HPDE6-E6E7 (cell line): ENCODE measurements around the gene ZNF304.

Experiments
- DNase-seq: peaks from one replicate; pipeline ENCODE4 v3.0.0; 2011; ENCODE audit warnings: missing footprints; ENCODE audit errors: extremely low spot score

Gene ZNF304

DNA sequence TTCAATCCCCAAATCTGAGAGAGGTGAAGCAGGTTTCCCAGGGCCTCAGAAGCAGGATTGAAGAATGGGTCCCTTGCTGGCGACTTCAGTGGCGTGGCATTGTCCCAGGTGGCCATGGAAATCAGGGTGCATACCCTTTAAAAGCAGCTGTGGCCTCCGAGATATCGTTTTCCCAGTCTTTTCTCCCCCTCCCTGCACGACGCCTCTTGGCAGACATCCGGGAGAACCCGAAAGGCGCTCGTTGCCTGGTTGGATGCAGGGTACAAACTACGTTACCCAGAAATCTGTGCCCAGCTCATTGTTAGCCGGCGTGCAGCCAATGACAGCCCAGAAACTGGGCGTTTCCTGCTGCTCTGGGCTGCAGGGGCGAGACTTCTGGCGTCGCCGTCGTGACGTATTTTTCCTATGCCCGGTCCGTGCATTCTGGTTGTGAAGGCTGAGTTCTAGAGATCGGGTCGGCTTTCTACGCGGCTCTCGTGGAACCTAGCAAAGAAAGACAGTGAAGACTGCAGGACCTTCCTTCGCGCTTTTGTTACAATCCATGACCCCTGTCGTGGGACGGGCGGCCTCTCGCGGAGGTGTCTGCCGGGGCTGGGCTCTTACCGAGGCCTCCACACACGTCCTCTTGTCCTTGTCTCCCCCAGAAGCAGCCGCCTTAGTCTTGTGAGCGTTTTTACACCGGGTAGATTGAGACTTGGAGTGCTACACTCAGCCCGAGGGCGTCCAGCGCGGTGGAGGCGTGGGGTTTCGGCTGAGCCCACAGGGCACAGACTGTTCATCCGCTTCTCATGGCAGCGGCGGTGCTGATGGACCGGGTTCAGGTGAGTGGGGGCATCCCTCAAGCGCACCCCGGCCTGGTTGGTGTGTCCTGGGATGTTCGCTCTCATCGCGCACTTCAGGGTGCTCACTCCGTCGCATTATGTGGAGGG lies at the start of gene ZNF304:
ZNF304 (plus strand) TSS at position 395 of the 929 bp plus-strand sequence; CDS start at position 789, 394 bp downstream.
- DNase-seq: peak; percentile 99

DNA sequence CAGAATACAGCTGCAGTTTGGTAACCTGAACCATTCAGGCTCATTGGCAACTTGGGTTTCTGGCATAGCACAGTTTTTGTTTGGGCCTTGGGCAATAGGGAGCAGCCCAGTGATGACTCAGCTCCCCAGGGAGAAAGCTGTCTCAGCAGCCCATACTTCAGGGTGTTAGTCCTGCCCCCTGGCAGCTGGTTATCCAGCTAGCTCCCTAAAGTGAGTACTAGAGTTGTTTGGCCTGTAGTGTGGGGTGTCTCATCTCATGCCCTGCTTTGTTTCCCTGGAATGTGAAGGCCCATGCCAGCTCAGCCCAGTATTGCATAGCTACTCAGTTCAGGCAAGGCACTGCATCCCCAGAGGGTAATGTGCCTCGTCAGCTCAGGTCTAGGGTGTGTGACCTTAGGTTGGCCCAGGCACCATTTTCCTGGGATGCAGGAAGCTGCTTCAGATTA lies 49.0 kb upstream of the ZNF304 start:
- DNase-seq: peak; percentile 98

DNA sequence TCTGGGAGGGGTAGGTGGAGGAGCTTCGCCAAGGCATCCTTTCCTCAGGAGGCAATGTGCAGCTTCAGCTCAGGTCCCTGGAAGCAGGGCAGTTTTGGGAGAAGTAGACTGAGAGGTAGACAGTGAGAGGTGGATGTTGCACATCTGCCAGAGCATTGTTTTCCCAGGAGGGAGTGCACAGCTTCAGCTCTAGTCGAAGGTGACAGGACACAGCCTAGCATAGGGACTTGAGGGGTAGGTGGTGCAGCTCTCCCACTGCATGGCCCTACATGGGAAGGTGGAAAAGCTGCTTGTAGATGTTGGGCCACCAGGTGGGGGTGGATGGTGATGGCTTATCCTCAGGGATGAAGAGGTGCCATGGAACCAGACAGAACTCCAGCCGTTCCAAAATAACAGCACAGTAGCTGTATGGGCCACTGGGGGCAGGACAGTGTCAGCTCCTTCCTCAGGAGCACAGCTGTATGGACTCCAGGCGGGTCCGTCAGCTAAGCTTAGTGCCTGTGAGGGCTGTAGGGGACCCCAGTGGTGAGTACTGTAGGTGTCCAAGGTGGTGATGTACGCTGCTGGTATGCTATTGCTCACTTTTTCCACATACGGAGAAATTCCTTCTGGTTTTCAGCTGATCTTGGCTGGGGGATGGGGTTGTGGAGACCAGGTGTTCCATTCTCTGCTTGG lies 48.2 kb upstream of the ZNF304 start:
- no peak for DNase-seq

DNA sequence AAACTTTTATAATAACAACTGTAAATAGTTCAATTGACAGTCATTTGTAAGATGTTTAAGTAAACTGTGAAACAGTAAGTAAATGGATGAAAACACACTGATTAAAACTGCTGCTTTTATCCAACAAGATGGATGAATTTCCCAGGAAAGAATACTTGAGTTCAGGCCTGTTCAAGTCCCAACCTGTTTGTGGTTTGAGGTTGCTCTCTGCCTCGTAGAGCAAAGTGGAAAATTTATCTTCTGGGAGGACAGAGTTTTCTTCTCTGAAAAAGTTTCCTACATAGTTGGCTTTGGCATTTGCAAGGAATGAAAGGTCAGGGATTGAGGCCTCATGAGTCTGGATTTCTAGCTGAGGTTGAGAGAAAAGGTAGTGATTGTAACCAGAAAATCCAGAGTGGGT lies 46.0 kb upstream of the ZNF304 start:
- DNase-seq: peak; percentile 26

DNA sequence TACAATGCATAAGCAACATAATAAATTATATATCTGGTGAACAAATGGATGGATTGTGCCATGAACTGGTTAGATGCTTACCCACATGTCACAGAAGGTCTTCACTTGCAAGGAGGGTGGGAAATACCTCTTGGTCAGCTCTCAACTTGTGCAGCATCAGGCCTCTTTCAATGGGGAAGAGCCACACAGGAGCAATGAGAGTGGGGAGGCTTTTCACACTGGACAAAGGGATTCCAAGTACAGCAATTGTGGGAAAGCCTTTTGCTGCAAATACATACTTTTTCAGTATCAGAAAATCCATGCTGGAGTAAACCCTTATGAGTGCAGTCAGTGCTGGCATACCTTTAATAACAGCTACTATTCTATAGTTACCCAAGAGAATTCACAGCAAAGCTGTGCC lies 42.6 kb upstream of the ZNF304 start:
- DNase-seq: no peak

DNA sequence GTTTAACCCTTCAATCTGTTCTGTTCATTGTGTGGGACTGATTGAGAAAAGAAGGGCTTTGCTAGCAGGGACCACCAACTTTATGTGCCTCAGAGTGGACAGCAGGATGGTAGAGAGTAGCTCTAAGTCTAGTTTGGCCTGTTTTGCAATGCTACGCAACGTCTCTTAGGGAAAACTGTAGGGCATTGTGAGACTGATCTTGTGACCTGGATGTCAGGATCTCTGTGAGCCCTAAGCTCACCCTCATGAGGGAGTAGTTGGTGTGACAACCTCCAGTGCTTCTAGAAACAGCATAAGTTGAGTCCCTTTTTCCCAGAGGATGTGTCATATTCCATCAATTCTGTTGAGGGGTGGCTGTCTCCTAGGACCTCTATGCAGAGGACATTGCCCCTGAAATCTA lies 40.3 kb upstream of the ZNF304 start:
- no peak for DNase-seq

DNA sequence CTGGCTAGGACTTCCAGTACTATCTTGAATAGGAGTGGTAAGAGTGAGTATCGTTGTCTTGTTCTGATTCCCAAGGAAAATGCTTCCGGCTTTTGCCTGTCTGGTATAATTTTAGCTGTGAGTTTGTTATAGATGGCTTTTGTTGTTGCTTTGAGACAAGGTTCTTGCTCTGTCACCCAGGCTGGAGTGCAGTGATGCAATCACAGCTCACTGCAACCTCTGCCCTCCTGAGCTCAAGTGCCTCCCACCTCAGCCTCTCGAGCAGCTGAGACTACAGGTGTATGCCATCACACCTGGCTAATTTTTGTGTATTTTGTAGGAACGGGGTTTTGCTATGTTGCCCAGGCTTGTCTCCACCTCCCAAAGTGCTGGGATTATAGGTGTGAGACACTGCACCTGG lies 36.9 kb upstream of the ZNF304 start:
- no peak for DNase-seq

DNA sequence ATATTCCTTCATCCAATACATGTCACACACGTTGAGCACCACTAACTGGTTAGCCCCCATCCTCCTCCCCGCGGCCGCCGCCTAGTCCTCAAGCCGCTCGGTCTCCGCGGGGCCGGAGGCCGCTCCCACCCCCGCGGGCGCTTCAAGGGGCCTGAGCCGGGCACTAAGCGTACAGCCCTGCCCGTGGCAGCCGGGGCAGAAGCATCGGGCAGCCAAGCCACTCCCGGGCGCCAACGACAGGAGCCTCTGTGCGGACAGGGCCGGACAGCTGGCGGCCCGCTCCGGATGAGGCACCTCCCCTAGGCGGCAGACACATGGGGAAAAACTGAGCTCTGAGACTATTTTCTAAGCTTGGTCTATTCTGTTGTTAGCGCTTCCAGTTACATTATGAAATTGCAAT lies 33.6 kb upstream of the ZNF304 start:
- no peak for DNase-seq

DNA sequence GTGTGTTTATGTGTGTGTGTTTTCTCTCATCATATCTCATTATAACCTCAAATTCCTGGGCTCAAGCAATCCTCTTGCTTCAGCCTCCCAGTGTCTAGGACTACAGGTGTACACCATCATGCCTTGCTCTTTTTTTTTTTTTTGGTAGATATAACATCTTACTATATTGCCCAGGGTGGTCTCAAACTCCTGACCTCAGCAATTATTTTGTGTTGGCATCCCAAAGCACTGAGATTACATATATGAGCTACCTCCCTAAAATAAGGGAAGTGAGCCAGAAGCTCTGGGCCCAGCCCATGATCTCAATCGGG lies 31.2 kb upstream of the ZNF304 start:
- DNase-seq: no peak

DNA sequence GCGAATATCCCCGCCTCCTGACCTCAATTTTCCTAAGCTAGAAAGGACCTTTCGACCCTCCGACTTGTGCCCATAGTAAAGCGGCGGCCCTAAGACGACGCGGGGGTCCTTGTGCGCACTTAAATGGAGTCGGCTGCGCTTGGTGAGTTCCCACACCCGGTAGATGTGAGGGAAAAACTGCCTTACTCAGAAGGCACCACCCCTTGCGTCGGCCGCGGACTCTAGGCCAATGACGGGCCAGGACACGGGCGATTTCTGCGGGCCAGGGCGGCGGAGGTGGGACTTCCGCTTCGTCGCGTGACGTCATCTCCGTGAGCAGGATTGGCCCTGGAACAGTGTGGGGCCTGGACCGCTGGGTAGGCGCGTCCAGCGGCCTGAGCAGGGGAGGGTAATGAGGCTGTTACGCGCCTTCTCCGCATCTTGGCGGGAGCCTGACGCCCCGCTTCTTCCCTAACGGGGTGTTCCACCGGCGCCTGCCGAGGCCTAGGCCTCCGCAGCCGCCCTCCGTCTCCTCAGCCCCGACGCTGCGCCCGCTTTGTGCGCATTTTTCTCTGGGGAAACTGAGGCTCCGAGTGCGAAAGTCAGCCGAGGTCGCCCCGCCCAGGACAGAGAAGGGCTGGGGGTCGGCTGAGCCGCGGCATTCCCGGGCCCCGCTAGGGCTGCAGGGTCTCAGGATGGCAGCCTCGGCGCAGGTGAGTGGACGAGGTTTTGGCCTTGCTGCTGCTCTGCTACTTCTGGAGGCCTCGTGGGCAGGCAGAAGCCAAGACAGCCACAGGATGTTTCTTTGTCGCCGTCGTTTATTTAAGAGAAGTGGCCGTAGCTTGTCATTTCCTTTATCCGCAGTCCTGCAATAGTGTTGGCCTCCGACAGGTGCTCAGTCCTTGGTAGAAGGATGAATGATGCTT lies 30.6 kb upstream of the ZNF304 start, which contains the start of gene ZNF543:
ZNF543 (plus strand) TSS at position 293 of the 905 bp plus-strand sequence; CDS start at position 675, 382 bp downstream.
- peak; percentile 98 for DNase-seq

DNA sequence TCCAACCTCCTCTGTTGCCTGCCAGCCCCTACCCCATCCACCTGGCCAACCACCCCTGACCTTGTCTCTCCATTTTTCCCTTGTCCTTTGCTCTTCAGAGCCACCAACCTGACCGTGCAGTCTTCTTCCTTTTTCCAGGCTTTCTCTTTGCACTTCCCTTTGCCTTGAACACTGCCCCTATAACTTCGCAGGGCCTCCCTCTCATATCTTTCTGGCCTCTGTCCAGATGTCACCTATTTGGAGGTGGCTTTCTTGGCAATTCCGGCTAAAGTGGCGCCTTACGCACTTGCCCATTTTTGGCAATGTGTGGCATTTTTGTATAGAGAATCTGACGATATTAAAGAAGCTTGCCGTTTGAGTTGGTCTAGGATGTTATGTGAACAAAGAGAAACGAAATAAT lies 30.0 kb upstream of the ZNF304 start:
- no peak for DNase-seq

DNA sequence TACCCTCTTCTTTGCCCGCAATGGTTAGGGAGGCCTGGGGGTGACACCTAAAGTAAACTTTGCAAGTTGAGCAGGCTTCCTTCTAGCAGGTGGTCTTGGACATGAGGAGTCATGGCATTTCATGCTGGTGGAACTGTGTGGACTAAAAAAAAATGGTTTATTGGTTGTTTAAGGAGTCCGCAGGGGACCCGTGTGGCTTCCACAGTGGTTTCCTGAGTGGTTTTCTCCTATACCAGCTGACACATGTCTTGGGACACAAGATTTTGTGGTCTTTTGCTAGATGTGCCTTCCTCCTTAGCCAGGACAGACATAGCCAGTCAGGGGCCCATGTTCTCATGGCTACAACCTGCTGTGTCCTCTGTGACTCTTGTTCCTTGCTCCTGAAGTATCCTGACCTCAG lies 29.3 kb upstream of the ZNF304 start:
- DNase-seq: no peak

DNA sequence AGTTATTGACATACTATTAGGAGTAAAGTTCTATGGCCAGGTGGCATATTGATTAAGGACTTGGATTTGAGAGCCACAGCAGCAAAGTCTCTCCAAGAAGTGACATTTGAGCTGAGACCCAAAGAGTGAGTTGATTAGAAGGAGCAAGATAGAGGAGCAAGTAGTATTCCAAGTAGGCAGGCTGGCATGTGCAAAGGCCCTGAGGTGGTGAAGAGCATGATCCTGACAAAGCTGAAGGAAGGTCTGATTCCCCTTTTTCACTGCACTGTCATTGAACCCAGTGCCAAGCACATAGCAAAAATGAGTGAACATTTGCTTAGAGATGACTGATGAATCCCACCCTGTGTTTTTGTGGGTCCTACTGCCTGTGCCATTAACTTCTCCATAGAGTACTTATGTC lies 26.1 kb upstream of the ZNF304 start:
- DNase-seq: no peak

DNA sequence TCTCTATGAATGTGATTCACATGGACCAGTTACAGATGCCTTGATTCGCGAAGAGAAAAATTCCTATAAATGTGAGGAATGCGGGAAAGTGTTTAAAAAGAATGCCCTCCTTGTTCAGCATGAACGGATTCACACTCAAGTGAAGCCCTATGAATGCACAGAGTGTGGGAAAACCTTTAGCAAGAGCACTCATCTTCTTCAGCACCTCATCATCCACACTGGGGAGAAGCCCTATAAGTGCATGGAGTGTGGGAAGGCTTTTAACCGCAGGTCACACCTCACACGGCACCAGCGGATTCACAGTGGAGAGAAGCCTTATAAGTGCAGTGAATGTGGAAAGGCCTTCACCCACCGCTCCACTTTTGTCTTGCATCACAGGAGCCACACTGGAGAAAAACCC lies 23.1 kb upstream of the ZNF304 start:
- DNase-seq: no peak

DNA sequence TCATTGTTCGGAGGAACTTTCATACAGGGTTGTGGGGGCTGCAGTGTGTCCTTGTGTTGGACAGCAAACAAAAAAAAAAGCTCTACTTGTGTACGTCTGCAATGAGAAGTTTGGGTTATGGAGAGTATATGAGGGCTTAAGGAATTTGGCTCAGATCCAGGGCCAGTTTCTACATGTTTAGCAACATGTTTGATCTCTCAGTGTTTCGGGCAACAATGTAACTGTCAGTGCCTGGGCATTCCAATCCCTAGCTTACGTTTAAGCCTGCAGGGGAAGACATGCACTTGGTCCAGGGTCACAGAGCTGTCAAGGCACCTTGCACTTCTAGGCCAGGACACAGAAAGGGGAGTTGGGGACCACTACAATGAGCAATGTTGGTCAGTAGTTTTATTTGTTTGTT lies 16.9 kb upstream of the ZNF304 start:
- DNase-seq: peak; percentile 69

DNA sequence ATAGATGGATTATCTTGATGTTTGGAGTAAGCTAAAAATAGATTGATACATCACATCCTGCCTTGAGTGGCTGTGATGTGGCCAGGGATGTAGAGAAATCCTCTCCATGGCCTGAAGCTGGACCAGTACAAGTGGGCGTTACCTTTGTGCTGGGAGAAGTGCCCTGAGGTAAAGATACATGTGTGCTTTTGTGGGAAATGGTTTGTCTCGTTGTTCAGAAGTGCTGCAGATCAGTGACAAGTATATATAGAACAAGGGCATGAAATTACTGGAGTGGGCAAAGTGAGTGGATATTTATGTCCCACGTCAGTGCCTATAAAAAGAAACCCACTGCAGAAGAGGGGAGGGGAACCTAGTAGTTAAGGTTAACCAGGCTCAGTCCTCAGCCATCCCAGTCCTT lies 12.2 kb upstream of the ZNF304 start:
- DNase-seq: no peak

DNA sequence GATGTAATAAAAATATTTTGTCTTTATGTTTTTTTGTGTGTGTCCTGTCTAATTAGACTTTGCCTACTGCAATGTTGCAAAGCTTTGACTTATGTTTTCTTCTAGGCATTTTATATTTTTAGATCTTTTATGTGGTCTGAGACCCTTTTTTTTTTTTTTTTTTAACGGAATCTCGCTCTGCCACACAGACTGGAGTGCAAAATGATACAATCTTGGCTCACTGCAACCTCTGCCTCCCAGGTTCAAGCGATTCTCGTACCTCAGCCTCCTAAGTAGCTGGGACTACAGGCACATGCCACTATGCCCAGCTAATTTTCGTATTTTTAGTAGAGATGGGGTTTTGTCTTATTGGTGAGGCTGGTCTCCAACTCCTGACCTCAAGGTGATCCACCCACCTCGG lies 8.5 kb upstream of the ZNF304 start:
- DNase-seq: no peak

DNA sequence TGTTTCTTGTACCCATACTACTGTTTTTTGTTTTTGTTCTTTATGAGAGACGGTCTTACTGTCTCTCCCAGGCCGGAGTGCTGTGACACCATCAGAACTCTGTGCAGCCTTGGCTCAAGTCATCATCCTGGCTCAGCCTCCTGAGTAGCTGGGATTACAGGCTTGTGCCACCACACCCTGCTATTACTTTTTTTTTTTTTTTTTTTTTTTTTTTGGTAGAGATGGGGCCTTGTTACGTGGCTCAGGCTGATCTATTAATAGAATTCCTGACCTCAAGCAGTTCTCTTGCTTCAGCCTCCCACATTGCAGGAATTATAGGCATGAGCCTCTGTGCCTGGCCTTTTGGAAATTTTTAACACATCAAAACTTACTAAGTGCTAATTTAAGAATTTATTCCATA lies 2.9 kb upstream of the ZNF304 start:
- DNase-seq: no peak

DNA sequence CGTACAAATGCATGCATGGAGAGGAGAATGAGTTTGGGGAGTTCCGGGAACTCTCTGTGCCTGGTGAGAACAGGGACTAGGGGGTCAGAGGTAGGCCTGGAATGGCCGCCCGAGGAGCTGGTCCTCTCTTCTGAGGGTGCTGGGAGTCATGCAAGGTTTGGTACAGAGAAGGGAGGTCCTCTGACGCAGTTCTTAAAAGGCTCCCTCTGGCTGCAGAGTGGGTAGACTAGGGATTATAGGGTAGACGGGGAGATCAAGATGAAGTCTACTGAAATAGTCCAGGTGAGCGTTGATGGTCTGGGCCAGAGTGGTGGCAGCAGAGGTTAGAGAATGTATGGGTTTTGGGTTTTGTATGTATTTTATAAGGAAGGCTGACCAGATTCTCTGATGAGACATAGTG lies 796 bp downstream of the ZNF304 start:
- DNase-seq: no peak

DNA sequence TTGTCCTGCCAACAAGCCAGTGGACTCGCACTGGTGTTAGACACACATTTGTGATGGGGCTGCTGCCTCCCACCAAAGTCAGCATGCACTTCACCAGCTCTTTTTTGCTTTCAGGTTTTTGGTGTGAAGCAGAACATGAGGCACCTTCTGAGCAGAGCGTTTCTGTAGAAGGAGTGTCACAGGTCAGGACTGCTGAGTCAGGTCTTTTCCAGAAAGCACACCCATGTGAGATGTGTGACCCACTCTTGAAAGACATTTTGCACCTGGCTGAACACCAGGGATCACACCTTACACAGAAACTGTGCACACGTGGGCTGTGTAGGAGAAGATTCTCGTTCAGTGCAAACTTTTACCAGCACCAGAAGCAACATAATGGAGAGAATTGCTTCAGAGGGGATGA lies 4.8 kb downstream of the ZNF304 start:
- DNase-seq: no peak

DNA sequence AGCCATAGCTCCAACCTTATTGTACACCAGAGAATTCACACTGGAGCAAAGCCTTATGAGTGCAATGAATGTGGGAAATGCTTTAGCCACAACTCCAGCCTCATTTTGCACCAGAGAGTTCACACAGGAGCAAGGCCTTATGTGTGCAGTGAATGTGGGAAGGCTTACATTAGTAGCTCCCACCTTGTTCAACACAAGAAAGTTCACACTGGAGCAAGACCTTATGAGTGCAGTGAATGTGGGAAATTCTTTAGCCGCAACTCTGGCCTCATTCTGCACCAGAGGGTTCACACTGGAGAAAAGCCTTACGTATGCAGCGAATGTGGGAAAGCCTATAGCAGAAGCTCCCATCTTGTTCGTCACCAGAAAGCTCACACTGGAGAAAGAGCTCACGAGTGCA lies 6.3 kb downstream of the ZNF304 start:
- DNase-seq: no peak

DNA sequence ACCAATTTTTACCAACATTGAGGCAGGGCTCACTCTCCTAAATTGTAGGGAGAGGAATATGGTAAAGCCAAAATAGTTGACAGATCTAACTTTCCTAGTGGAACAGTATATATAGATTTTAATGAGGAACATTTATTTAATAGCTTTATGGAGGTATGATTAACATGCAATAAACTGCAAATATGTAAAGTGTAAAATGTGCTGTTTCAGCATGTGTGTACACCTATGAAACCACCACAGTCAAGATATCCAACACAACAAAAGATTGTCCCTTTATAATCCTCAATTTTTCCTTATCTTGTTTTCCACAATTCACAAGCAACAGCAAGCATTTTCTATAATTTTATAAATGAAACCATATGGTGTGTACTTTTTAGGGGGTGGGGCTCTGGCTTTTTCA lies 8.2 kb downstream of the ZNF304 start:
- DNase-seq: no peak
